Kidney (tissue), 14 donors: ENCODE data around the gene PIGS. TPM values are rescaled to one million over a fixed set of nuclear protein-coding genes. Genes with fewer than 3 reads are reported as not detected.

Source experiments
- DNase-seq, 5 donors: peaks; one replicate each; pipeline ENCODE4 v3.0.0-alpha.2; 2013 to 2020
- FAIRE-seq: peaks from 2 replicates; lab custom pipeline; 2012; peaks lifted over from hg19 to GRCh38; lab: Jason Lieb, UNC
- H3K27ac ChIP-seq, 2 donors: one replicate each; pipeline ENCODE4 v1.7.0; 2013; ENCODE audit warnings: low read depth in 2 of 2, low read length in 2 of 2, inconsistent platforms in 1 of 2
- H3K27me3 ChIP-seq: one replicate; pipeline ENCODE4 v1.7.1; 2013; ENCODE audit warnings: low read length, inconsistent platforms; ENCODE audit not compliant: control insufficient read depth, insufficient read depth
- H3K36me3 ChIP-seq, 3 donors: one replicate each; pipeline versions ENCODE4 v1.7.0 to v1.7.1; 2013; ENCODE audit warnings: low read length in 3 of 3, control low read depth in 1 of 3, inconsistent platforms in 1 of 3; ENCODE audit not compliant: insufficient read depth in 3 of 3, control insufficient read depth in 2 of 3
- H3K4me1 ChIP-seq, 3 donors: one replicate each; pipeline versions ENCODE4 v1.7.0 to v1.7.1; 2013; ENCODE audit warnings: low read length in 3 of 3, inconsistent platforms in 1 of 3, low read depth in 1 of 3; ENCODE audit not compliant: control insufficient read depth in 2 of 3, insufficient read depth in 2 of 3
- H3K4me3 ChIP-seq, 3 donors: one replicate each; pipeline versions ENCODE4 v1.7.0 to v1.8.1; 2013; ENCODE audit warnings: low read length in 3 of 3, control low read depth in 1 of 3, inconsistent platforms in 1 of 3
- H3K9ac ChIP-seq, 3 donors: one replicate each; pipeline versions ENCODE4 v1.7.0 to v1.7.1; 2013; ENCODE audit warnings: low read length in 3 of 3, control low read depth in 1 of 3, inconsistent platforms in 1 of 3
- H3K9me3 ChIP-seq, 3 donors: one replicate each; pipeline versions ENCODE4 v1.7.0 to v1.7.1; 2013; ENCODE audit warnings: low read length in 3 of 3, control low read depth in 1 of 3, inconsistent platforms in 1 of 3; ENCODE audit not compliant: control insufficient read depth in 2 of 3, insufficient read depth in 1 of 3
- CTCF ChIP-seq: IDR thresholded peaks from 3 replicates; pipeline ENCODE4 v1.5.1; 2012; ENCODE audit warnings: mild to moderate bottlenecking, moderate library complexity, borderline replicate concordance; ENCODE audit not compliant: insufficient read depth; ENCODE audit errors: extremely low read depth
- intact Hi-C: fragments of 100-400 bp; cut with DNase I; formaldehyde crosslinking; loops from one replicate; pipeline ENCODE4 v1.11.1; 2022
- polyA plus RNA-seq: library from polyadenylated mRNA; stranded (reverse); fragments of 350-450 nt; fragmentation: Illumina TruSeq; extraction: RNeasy Lipid Tissue Mini Kit (QIAGEN cat#74804); gene quantifications from one replicate; pipeline ENCODE4 v1.2.3, GENCODE V29; 2014; ENCODE audit warnings: low read depth, low replicate concordance; ENCODE audit not compliant: insufficient read depth
- total RNA-seq: library from RNA; stranded (reverse); fragmentation: NEBNext Ultra II Directional; extraction: Animal tissue kit (Norgen Biotek cat#: 25700); gene quantifications from one replicate; pipeline ENCODE4 v1.2.1, GENCODE V29; 2021
- donor health status: control.
- donor health status: control.
- donor health status: control.
- donor health status: control.
- donor health status: control.
- donor health status: DM: yes; HTN: yes; CAD: no.
- donor health status: Normal renal cell carcinoma (clear cell type).

The PIGS gene
- total and polyA plus RNA-seq, 2 donors from 2014 or later = 60.6 to 75.0 TPM

GRCh38 chr17:28616281-28616680, 45.0 kb upstream of the PIGS start:
- FAIRE-seq = no peak
- H3K9ac ChIP-seq = no peak overlapping the region
- H3K27ac ChIP-seq = no peak overlapping the region
- H3K4me3 ChIP-seq = no peak overlapping the region
- DNase-seq = no peak
- H3K4me1 ChIP-seq = no peaks in the 10 kb centered on the region
- H3K9me3 ChIP-seq = no peaks in the 10 kb centered on the region
- H3K27me3 ChIP-seq = no peaks in the 10 kb centered on the region
- H3K36me3 ChIP-seq = peaks cover 17 to 58% (median 45%) of the 10 kb centered on the region in 3 donors
- intact Hi-C loops = loop anchor here (10.0 kb wide), 1 partner anchor 121 kb away; no protein-coding TSS in a partner anchor
- no peak for TF ChIP-seq CTCF

GRCh38 chr17:28615260-28615940, 44.1 kb upstream of the PIGS start:
- intact Hi-C loops = loop anchor here (10.0 kb wide), 1 partner anchor 121 kb away; no protein-coding TSS in a partner anchor
- no peak for FAIRE-seq
- no peak for DNase-seq
- peaks cover 16 to 50% (median 42%) of the 10 kb centered on the region in 3 donors for H3K36me3 ChIP-seq
- no peak overlapping the region for H3K9ac ChIP-seq
- H3K4me1 ChIP-seq = no peaks in the 10 kb centered on the region
- no peaks in the 10 kb centered on the region for H3K27me3 ChIP-seq
- H3K27ac ChIP-seq = no peak overlapping the region
- no peaks in the 10 kb centered on the region for H3K9me3 ChIP-seq
- no peak for TF ChIP-seq CTCF
- H3K4me3 ChIP-seq = no peak overlapping the region

GRCh38 chr17:28613931-28614381, 42.6 kb upstream of the PIGS start, which contains the start of gene RSKR:
RSKR (minus strand) TSS chr17:28614185; CDS start chr17:28614161, 24 bp downstream.
- FAIRE-seq = no peak
- intact Hi-C loops = loop anchor here (10.0 kb wide), 1 partner anchor 119 kb away; no protein-coding TSS in a partner anchor

More at GRCh38 chr17:28613931-28614381, 42.6 kb upstream of the PIGS start, which contains the start of gene RSKR:
- H3K9ac ChIP-seq = no peak within 1 kb of the TSS
- no peaks in the 10 kb centered on the region for H3K4me1 ChIP-seq
- TF ChIP-seq CTCF = no peak
- H3K4me3 ChIP-seq = peak within 1 kb of the TSS in 1 of 3 donors; percentile 18
- no peak for DNase-seq
- H3K9me3 ChIP-seq = no peaks in the 10 kb centered on the region
- no peak within 1 kb of the TSS for H3K27ac ChIP-seq
- H3K27me3 ChIP-seq = no peaks in the 10 kb centered on the region
- peaks cover 14 to 36% (median 31%) of the 10 kb centered on the region in 3 donors for H3K36me3 ChIP-seq
